Lower leg skin (tissue), 4 donors: Measurements from ENCODE around the gene PKD2. TPM values are rescaled to one million over a fixed set of nuclear protein-coding genes. Genes with fewer than 3 reads are reported as not detected.
"Not testable (repeated sequence)": the region's sequence is repeated elsewhere in the genome, so short reads cannot be mapped to it uniquely, and the experiment has no call there.

Experiments
- DNase-seq, 2 donors: peaks; one replicate each; pipeline ENCODE4 v3.0.0-alpha.2; 2019; ENCODE audit warnings: low spot score in 2 of 2
- H3K4me3 ChIP-seq: fragments of 200-600 bp; sonication (generic); 2 replicates; pipeline ENCODE4 v1.5.1; 2017; ENCODE audit warnings: mild to moderate bottlenecking, low read depth; ENCODE audit not compliant: poor library complexity, severe bottlenecking
- CTCF ChIP-seq, 3 donors: fragments of 450-650 bp; IDR thresholded peaks; one replicate each; pipeline ENCODE4 v1.5.1; 2016; ENCODE audit warnings: antibody characterized with exemption in 3 of 3, mild to moderate bottlenecking in 3 of 3, moderate library complexity in 2 of 3
- POLR2A ChIP-seq, 2 donors: fragments of 450-650 bp; IDR thresholded peaks; one replicate each; pipeline ENCODE4 v1.6.1; 2016 to 2017; ENCODE audit warnings: antibody characterized with exemption in 2 of 2, mild to moderate bottlenecking in 1 of 2, moderate library complexity in 1 of 2
- WGBS, 2 donors: methylation state at CpG; one replicate each; pipeline ENCODE4 v1.1.5; 2018; 5-methylcytosine and 5-hydroxymethylcytosine counted together
- intact Hi-C: fragments of 100-400 bp; cut with DNase I; formaldehyde crosslinking; loops from one replicate; pipeline ENCODE4 v1.15.0; 2023; ENCODE audit warnings: low total_unique reads
- total RNA-seq, 4 donors: library from RNA; depleted of rRNA; stranded (reverse); fragments of >200 nt; gene quantifications; one replicate each; pipeline ENCODE4 v1.1.0, GENCODE V29; 2016

Gene PKD2
- total RNA-seq, 4 donors from 2014 or later: 17.3 to 25.4 (median 21.7) TPM

DNA sequence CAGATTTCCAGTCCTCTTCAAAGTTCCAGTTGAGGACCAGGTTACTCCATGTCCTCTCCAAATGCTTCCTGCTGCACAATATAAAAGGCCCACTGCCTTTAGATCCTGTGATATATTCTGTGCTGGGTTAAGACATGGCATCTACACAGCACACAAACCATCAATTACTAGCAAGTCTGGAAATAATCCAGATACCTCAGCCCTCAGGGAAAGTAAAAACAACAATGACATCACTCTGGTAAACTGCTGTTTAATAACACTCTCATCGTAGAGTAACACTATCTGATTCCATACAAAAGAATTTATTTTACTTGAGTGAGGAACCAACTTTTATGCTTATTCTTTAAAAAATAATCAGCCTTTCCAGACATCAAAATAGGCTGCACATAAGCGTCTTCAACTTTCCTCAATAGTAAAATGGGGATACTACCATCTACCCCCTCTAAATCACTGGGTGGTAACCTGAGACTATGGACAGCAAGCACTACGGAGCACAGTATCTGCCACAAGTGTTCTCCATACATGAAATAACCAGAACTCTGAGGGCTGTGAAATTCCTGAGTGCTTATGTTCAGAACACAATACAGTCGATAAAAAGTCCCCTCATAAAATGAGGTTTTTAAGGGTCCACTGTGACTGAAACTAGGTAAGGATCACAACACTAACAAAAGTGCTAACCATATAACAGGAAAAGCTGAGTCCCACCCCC, 97.6 kb downstream of the PKD2 start:
- intact Hi-C loops: no loop called here
- WGBS, 2 donors: 66 to 68% methylated on average over 4 of the region's 4 CpGs
- DNase-seq: no peak
- H3K4me3 ChIP-seq: no peak overlapping the region
- TF ChIP-seq CTCF (IDR thresholded peaks at IDR 0.05) (no peak), POLR2A (IDR thresholded peaks at IDR 0.05) (no peak)

DNA sequence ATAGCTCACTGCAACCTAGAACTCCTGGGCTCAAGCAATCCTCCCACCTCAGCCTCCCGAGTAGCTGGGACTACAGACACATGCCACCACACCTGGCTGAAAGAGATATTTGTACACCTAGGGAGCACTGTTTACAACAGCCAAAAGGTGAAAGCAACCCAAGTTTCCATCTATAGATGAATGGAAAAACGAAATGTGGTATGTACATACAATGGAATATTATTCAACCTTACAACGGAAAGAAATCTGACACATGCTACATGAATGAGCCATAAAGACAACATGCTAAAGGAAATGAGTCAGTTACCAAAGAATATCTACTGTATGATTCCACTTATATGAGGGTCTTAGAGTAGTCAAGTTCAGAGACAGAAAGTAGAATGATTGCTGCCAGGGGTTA, 98.8 kb downstream of the PKD2 start:
- intact Hi-C loops: no loop called here
- TF ChIP-seq CTCF (IDR thresholded peaks at IDR 0.05): no peak
- no peak for TF ChIP-seq POLR2A (IDR thresholded peaks at IDR 0.05)
- no peak for DNase-seq
- H3K4me3 ChIP-seq: no peak overlapping the region
- WGBS, 2 donors: 84 to 88% methylated on average over 3 of the region's 3 CpGs

DNA sequence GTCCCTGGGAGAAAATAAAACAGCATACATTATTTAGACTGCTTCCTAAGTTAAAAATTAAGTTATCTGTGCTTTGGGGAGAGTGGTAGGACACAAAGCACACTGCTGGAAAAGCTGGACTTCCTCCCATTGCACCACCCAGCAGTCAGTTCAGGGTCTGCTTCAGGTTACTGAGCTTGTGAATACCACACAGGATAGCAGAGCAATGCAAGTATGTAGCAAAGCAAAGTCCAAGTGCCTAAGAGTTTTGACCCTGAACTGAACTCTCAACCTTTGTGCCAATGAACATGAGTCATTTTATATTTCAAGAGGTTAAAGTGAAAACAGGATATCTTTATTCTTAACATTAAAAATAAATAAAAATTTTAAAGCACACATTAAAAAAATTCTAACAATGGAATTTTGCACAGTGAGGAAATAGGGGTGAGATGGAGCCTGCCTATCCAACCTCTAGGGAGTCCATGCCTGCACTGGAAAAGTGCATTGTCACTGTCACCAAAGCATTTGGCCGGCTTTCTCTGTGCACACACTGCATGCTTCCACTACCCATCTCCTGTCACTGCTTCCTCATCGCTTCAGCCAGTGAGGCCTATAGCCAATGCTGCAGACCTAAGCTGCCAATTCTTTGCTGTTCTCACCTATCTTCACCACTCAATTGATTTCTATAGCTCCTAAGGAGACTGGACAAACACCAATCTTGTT, 100.1 kb downstream of the PKD2 start:
- intact Hi-C loops: no loop called here
- 62 to 69% methylated on average over 2 of the region's 2 CpGs for WGBS, 2 donors

GRCh38 chr4:88108108-88108465, 100.7 kb downstream of the PKD2 start:
- H3K4me3 ChIP-seq, intact Hi-C loops, DNase-seq: not testable (repeated sequence)
- 89 to 91% methylated on average over 7 of the region's 7 CpGs for WGBS, 2 donors

More for the DNA sequence above, 100.1 kb downstream of the PKD2 start:
- no peak for TF ChIP-seq POLR2A (IDR thresholded peaks at IDR 0.05)
- no peak for TF ChIP-seq CTCF (IDR thresholded peaks at IDR 0.05)
- no peak for DNase-seq
- no peak overlapping the region for H3K4me3 ChIP-seq

DNA sequence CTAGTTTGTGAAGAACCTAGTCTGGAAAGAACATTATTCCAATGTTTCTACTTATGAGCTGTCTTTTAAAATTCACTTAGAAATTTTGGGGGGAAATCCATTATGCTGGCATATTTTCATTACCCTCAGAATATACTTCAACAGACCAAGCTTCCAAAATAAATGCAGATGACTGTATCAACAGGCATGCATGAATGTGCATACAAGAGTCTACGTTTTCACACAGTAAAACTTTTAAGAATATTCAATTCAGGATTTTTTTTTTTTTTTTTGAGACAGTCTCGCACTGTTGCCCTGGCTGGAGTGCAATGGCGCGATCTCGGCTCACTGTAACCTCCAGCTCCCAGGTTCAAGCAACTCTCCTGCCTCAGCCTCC, 101.3 kb downstream of the PKD2 start:
- WGBS, 2 donors: 90 to 94% methylated on average over 5 of the region's 5 CpGs
- TF ChIP-seq CTCF (IDR thresholded peaks at IDR 0.05): no peak
- no peak for TF ChIP-seq POLR2A (IDR thresholded peaks at IDR 0.05)
- intact Hi-C loops: no loop called here
- DNase-seq: no peak
- H3K4me3 ChIP-seq: no peak overlapping the region

DNA sequence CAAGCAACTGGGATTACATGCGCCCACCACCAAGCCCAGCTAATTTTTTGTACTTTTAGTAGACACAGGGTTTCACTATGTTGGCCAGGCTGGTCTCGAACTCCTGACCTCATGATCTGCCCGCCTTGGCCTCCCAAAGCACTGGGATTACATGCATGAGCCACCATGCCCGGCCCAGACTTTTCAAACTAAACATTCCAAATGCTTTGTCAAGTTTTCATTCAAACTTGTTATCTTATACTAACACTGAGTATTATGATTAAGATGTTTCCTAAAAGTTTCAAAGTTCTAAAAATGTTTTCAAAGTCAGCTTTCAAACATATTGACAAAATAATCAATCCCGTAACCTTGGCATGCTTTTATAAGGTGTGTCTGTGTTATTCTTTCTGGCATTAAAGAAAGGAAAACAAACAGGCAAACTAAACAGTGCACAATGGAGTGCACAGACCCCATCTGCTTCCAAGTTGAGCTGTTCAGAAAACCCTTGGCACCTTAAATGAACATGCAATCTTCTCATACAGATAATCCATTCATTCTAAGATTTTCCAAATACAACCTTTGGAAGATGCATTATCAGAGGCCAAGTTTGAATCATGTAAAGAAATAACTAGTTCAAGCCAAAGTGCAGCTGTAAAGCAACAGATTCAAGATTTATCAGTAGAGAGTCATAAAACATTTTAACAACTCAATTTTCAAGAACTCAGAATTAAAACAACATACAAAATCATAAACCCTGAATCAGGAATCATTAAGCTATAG, 101.9 kb downstream of the PKD2 start:
- H3K4me3 ChIP-seq: no peak overlapping the region
- intact Hi-C loops: no loop called here
- 83 to 87% methylated on average over 5 of the region's 5 CpGs for WGBS, 2 donors
- DNase-seq: no peak
- TF ChIP-seq POLR2A (IDR thresholded peaks at IDR 0.05) (no peak), CTCF (IDR thresholded peaks at IDR 0.05) (no peak)
